BLaER1 (cell line): Measurements from ENCODE around the gene GIMD1.
"Not testable (repeated sequence)": the region's sequence is repeated elsewhere in the genome, so short reads cannot be mapped to it uniquely, and the experiment has no call there.

Experiments used
- H3K27ac ChIP-seq: shearing (Covaris generic); formaldehyde crosslinking; 2 replicates; pipeline ENCODE4 v1.8.1; 2022
- H3K27me3 ChIP-seq: shearing (Covaris generic); formaldehyde crosslinking; 2 replicates; pipeline ENCODE4 v1.8.1; 2022
- H3K36me3 ChIP-seq: shearing (Covaris generic); formaldehyde crosslinking; 2 replicates; pipeline ENCODE4 v1.8.1; 2022
- H3K4me1 ChIP-seq: shearing (Covaris generic); formaldehyde crosslinking; 2 replicates; pipeline ENCODE4 v1.8.1; 2022
- H3K4me2 ChIP-seq: shearing (Covaris generic); formaldehyde crosslinking; 2 replicates; pipeline ENCODE4 v1.8.1; 2022
- H3K4me3 ChIP-seq: shearing (Covaris generic); formaldehyde crosslinking; 2 replicates; pipeline ENCODE4 v1.8.1; 2022
- H3K9ac ChIP-seq: shearing (Covaris generic); formaldehyde crosslinking; 2 replicates; pipeline ENCODE4 v1.8.1; 2022
- H3K9me3 ChIP-seq: shearing (Covaris generic); formaldehyde crosslinking; 2 replicates; pipeline ENCODE4 v1.8.1; 2022
- H4K20me1 ChIP-seq: shearing (Covaris generic); formaldehyde crosslinking; 2 replicates; pipeline ENCODE4 v1.8.1; 2022
- Cebpa-rat ChIP-seq: shearing (Covaris generic); IDR thresholded peaks from 2 replicates; pipeline ENCODE4 v1.8.1; 2022

The GIMD1 gene

GRCh38 chr4:106334741-106335470 lies 33.7 kb downstream of the GIMD1 start:
- H3K9ac ChIP-seq: no peak overlapping the region
- no peaks in the 10 kb centered on the region for H3K27me3 ChIP-seq
- no peak overlapping the region for H3K4me3 ChIP-seq
- no peak overlapping the region for H3K27ac ChIP-seq
- no peak for TF ChIP-seq Cebpa-rat
- H3K4me2 ChIP-seq: no peak overlapping the region
- peaks cover 83% of the 10 kb centered on the region for H3K36me3 ChIP-seq
- peaks cover 7% of the 10 kb centered on the region for H4K20me1 ChIP-seq
- H3K9me3 ChIP-seq: peaks cover 19% of the 10 kb centered on the region
- no peaks in the 10 kb centered on the region for H3K4me1 ChIP-seq

DNA sequence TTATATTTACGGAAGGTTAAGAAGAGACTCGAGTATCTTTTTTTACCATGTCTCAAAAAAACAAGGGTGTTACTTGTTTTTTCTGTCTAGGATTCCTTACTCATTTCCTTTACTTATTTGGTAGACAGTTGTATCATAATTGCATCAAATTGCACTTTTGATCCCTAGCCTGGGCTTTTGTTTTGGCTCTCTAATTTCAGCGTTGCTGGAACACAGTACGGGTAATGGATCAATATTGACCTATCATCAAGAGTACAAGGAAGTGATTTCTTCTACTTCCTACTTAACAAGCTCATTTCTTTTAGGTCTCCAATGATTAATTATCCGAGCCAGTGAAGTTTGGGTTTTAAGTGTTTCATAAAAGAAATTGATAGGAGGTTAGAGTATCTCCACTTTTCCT lies 35.4 kb downstream of the GIMD1 start:
- TF ChIP-seq Cebpa-rat: no peak
- H3K36me3 ChIP-seq: peaks cover 85% of the 10 kb centered on the region
- no peaks in the 10 kb centered on the region for H3K27me3 ChIP-seq
- H3K9me3 ChIP-seq: peaks cover 11% of the 10 kb centered on the region
- no peaks in the 10 kb centered on the region for H3K4me1 ChIP-seq
- no peak overlapping the region for H3K4me3 ChIP-seq
- no peak overlapping the region for H3K9ac ChIP-seq
- H4K20me1 ChIP-seq: peaks cover 15% of the 10 kb centered on the region
- no peak overlapping the region for H3K27ac ChIP-seq
- no peak overlapping the region for H3K4me2 ChIP-seq

DNA sequence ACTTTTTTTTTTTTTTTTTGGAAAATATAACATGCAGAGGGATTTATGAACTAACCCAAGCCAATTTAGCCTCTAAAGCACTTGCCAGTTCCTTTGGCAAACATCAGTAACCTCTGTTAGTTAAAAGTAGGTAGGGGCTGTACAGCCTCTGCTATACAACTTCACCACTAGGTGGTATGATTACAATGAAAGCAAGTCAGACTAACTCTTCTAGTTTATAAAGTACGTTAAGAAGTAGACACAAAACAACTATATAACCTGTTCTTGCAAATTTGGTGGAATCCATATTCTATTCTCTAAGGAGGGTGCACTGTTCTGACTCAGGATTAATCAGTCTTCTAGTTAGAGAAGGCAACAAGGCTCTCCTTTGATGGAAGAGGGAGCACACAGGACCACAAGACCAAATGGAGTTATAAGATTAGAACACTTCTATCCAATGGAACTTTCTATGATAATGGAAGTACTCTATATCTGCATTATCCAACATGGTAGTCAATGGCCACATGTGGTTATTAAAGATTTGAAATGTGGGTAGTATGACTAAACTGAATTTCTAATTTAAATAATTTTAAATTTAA lies 39.4 kb downstream of the GIMD1 start:
- Histone ChIP-seq H3K4me2 (no peak overlapping the region), H3K9ac (no peak overlapping the region), H3K27me3 (no peaks in the 10 kb centered on the region), H3K9me3 (no peaks in the 10 kb centered on the region), H3K27ac (no peak overlapping the region), H3K4me1 (no peaks in the 10 kb centered on the region), H3K36me3 (peaks cover 70% of the 10 kb centered on the region), H4K20me1 (peaks cover 16% of the 10 kb centered on the region; the same call in 1 of the 2 replicates), H3K4me3 (no peak overlapping the region)
- no peak for TF ChIP-seq Cebpa-rat

- Histone ChIP-seq H3K27ac (no peak overlapping the region), H3K27me3 (no peaks in the 10 kb centered on the region), H3K9ac (no peak overlapping the region), H4K20me1 (peaks cover 42% of the 10 kb centered on the region), H3K36me3 (peaks cover 58% of the 10 kb centered on the region), H3K4me1 (no peaks in the 10 kb centered on the region), H3K4me3 (no peak overlapping the region), H3K9me3 (peaks cover 6% of the 10 kb centered on the region), H3K4me2 (no peak overlapping the region)
- no peak for TF ChIP-seq Cebpa-rat
These were observed 42.8 kb downstream of the GIMD1 start for GRCh38 chr4:106325800-106326199.

GRCh38 chr4:106323119-106323518 lies 45.5 kb downstream of the GIMD1 start:
- Histone ChIP-seq H3K4me2 (no peak overlapping the region), H3K9me3 (peaks cover 14% of the 10 kb centered on the region), H3K27ac (no peak overlapping the region), H3K9ac (no peak overlapping the region), H3K4me1 (peaks cover 4% of the 10 kb centered on the region), H3K36me3 (peaks cover 44% of the 10 kb centered on the region), H3K27me3 (no peaks in the 10 kb centered on the region), H4K20me1 (peaks cover 43% of the 10 kb centered on the region), H3K4me3 (no peak overlapping the region)
- TF ChIP-seq Cebpa-rat: no peak

- H3K4me2 ChIP-seq, H3K27me3 ChIP-seq, H3K27ac ChIP-seq, H3K4me3 ChIP-seq, H3K9ac ChIP-seq: not testable (repeated sequence)
- H3K36me3 ChIP-seq: peaks cover 31% of the 10 kb centered on the region
- peaks cover 43% of the 10 kb centered on the region for H4K20me1 ChIP-seq
- peaks cover 14% of the 10 kb centered on the region for H3K9me3 ChIP-seq
- peaks cover 17% of the 10 kb centered on the region for H3K4me1 ChIP-seq
These were observed 46.8 kb downstream of the GIMD1 start for GRCh38 chr4:106321814-106322213.

DNA sequence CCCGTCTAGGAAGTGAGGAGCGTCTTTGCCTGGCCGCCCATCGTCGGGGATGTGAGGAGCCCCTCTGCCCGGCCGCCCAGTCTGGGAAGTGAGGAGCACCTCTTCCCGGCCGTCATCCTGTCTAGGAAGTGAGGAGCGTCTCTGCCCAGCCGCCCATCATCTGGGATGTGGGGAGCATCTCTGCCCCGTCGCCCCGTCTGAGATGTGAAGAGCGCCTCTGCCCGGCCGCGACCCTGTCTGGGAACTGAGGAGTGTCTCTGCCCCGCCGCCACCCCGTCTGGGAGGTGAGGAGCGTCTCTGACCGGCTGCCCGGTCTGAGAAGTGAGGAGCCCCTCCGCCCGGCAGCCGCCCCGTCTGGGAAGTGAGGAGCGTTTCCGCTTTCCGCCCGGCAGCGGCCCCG lies 47.4 kb downstream of the GIMD1 start:
- Histone ChIP-seq H3K9me3 (peaks cover 14% of the 10 kb centered on the region), H4K20me1 (peaks cover 43% of the 10 kb centered on the region), H3K36me3 (peaks cover 26% of the 10 kb centered on the region), H3K4me1 (peaks cover 17% of the 10 kb centered on the region)
- not testable (repeated sequence) for H3K27ac ChIP-seq, H3K9ac ChIP-seq, H3K4me3 ChIP-seq, H3K27me3 ChIP-seq, H3K4me2 ChIP-seq

GRCh38 chr4:106320235-106320634 lies 48.3 kb downstream of the GIMD1 start:
- no peak for TF ChIP-seq Cebpa-rat
- H3K4me3 ChIP-seq: no peak overlapping the region
- no peaks in the 10 kb centered on the region for H3K27me3 ChIP-seq
- peaks cover 43% of the 10 kb centered on the region for H4K20me1 ChIP-seq
- peaks cover 14% of the 10 kb centered on the region for H3K9me3 ChIP-seq
- no peak overlapping the region for H3K27ac ChIP-seq
- no peak overlapping the region for H3K9ac ChIP-seq
- H3K36me3 ChIP-seq: peaks cover 21% of the 10 kb centered on the region
- no peak overlapping the region for H3K4me2 ChIP-seq
- H3K4me1 ChIP-seq: peaks cover 17% of the 10 kb centered on the region

GRCh38 chr4:106318511-106318910 lies 50.1 kb downstream of the GIMD1 start:
- Histone ChIP-seq H3K4me1 (peaks cover 34% of the 10 kb centered on the region), H3K9ac (no peak overlapping the region), H4K20me1 (peaks cover 32% of the 10 kb centered on the region), H3K4me3 (no peak overlapping the region), H3K36me3 (peaks cover 21% of the 10 kb centered on the region), H3K9me3 (peaks cover 14% of the 10 kb centered on the region), H3K4me2 (no peak overlapping the region), H3K27me3 (no peaks in the 10 kb centered on the region), H3K27ac (no peak overlapping the region)
- no peak for TF ChIP-seq Cebpa-rat

GRCh38 chr4:106317815-106318214 lies 50.8 kb downstream of the GIMD1 start:
- Histone ChIP-seq H3K4me3 (peak overlapping the region; percentile 85), H3K9ac (no peak overlapping the region; the same call in 1 of the 2 replicates), H4K20me1 (peaks cover 25% of the 10 kb centered on the region; the same call in 1 of the 2 replicates), H3K36me3 (peaks cover 21% of the 10 kb centered on the region), H3K27ac (no peak overlapping the region), H3K4me1 (peaks cover 41% of the 10 kb centered on the region), H3K27me3 (no peaks in the 10 kb centered on the region), H3K4me2 (peak overlapping the region; percentile 91), H3K9me3 (peaks cover 14% of the 10 kb centered on the region)
- no peak for TF ChIP-seq Cebpa-rat
